Measurements from ENCODE around the gene SPATA19.
A peak's percentile ranks its signal among the peaks of the same experiment; 100 is the strongest.

- TF ChIP-seq ATF3 (IDR thresholded peaks at IDR 0.05) (no peak), CTCF (IDR thresholded peaks at IDR 0.05; ENCODE audit: low read depth, low read length, missing input control) (peak; percentile 85), MAX (IDR thresholded peaks at IDR 0.05) (no peak)
These were observed 10.4 kb downstream of the SPATA19 start for GRCh38 chr11:133834682-133835592.

Measured in liver (tissue), 3 donors.